Gastroesophageal sphincter (tissue), 4 donors: ENCODE data around the gene LIMA1. TPM values are rescaled to one million over a fixed set of nuclear protein-coding genes. Genes with fewer than 3 reads are reported as not detected.
"Not testable (repeated sequence)": the region's sequence is repeated elsewhere in the genome, so short reads cannot be mapped to it uniquely, and the experiment has no call there.

Experiments
- ATAC-seq: fragments of 150-250 bp; one replicate; pipeline ENCODE4 v1.9.1; 2016; ENCODE audit warnings: mild to moderate bottlenecking, moderate library complexity
- H3K27ac ChIP-seq, 4 donors: fragments of 200-600 bp; sonication (generic) in 3 of 4; 1 replicate in 3 of 4; 2 replicates in 1 of 4; pipeline ENCODE4 v1.5.1; 2016 to 2019
- H3K27me3 ChIP-seq: fragments of 200-600 bp; sonication (generic); one replicate; pipeline ENCODE4 v1.5.1; 2019
- H3K36me3 ChIP-seq, 2 donors: fragments of 200-600 bp; sonication (generic); one replicate each; pipeline ENCODE4 v1.5.1; 2019; ENCODE audit warnings: control low read depth in 1 of 2
- H3K4me1 ChIP-seq, 3 donors: fragments of 200-600 bp; sonication (generic); 1 replicate in 2 of 3; 2 replicates in 1 of 3; pipeline ENCODE4 v1.5.1; 2016 to 2019; ENCODE audit warnings: control low read depth in 2 of 3
- H3K4me3 ChIP-seq, 2 donors: fragments of 200-600 bp; sonication (generic); one replicate each; pipeline ENCODE4 v1.5.1; 2019; ENCODE audit warnings: mild to moderate bottlenecking in 1 of 2, moderate library complexity in 1 of 2
- H3K9me3 ChIP-seq, 3 donors: fragments of 200-600 bp; sonication (generic); one replicate each; pipeline ENCODE4 v1.5.1; 2017 to 2019; ENCODE audit warnings: control low read depth in 2 of 3
- CTCF ChIP-seq, 4 experiments: fragments of 200-600 bp in 2 of 4; fragments of 450-650 bp in 2 of 4; sonication (generic) in 1 of 4; IDR thresholded peaks; one replicate each; pipeline ENCODE4 v1.5.1; 2017 to 2019; ENCODE audit warnings: antibody characterized with exemption in 4 of 4, mild to moderate bottlenecking in 2 of 4, moderate library complexity in 2 of 4
- EP300 ChIP-seq: sonication (generic); formaldehyde crosslinking; IDR thresholded peaks from one replicate; pipeline ENCODE4 v1.6.1; 2017; ENCODE audit warnings: antibody characterized with exemption, mild to moderate bottlenecking
- POLR2A ChIP-seq, 2 donors: fragments of 450-650 bp; IDR thresholded peaks; one replicate each; pipeline ENCODE4 v1.6.1; 2017; ENCODE audit warnings: antibody characterized with exemption in 2 of 2, mild to moderate bottlenecking in 2 of 2, moderate library complexity in 1 of 2
- POLR2AphosphoS5 ChIP-seq: sonication (generic); formaldehyde crosslinking; IDR thresholded peaks from one replicate; pipeline ENCODE4 v1.6.1; 2017; ENCODE audit warnings: antibody characterized with exemption
- WGBS, 2 donors: methylation state at CpG; one replicate each; pipeline ENCODE4 v1.1.5; 2018; ENCODE audit warnings: low coverage in 1 of 2; 5-methylcytosine and 5-hydroxymethylcytosine counted together
- total RNA-seq, 4 donors: library from RNA; depleted of rRNA; stranded (reverse); fragments of >200 nt; gene quantifications; one replicate each; pipeline ENCODE4 v1.1.0, GENCODE V29; 2016

LIMA1 gene
- total RNA-seq, 4 donors from 2014 or later, result 27.6 to 91.3 (median 64.6) TPM

GRCh38 chr12:50248411-50248810 lies 34.9 kb downstream of the LIMA1 start:
- WGBS, 2 donors, result 64 to 100% methylated on average over 3 to 4 of the region's 4 CpGs
- ATAC-seq, result no peak
- H3K27ac ChIP-seq, result peak overlapping the region in 1 of 4 donors; percentile 8
- TF ChIP-seq POLR2A (IDR thresholded peaks at IDR 0.05) (no peak), EP300 (no peak), CTCF (IDR thresholded peaks at IDR 0.05) (no peak), POLR2AphosphoS5 (no peak)
- no peaks in the 10 kb centered on the region for H3K9me3 ChIP-seq
- no peak overlapping the region for H3K4me3 ChIP-seq
- peaks cover 0 to 36% (median 6%) of the 10 kb centered on the region in 3 donors for H3K4me1 ChIP-seq
- H3K36me3 ChIP-seq, result peaks cover 0 to 15% of the 10 kb centered on the region in 2 donors
- no peaks in the 10 kb centered on the region for H3K27me3 ChIP-seq

- Histone ChIP-seq H3K4me1 (peaks cover 0 to 44% (median 13%) of the 10 kb centered on the region in 3 donors), H3K36me3 (peaks cover 0 to 15% of the 10 kb centered on the region in 2 donors), H3K27ac (peak overlapping the region in 3 of 4 donors; percentile 56 to 72 (median 59))
- H3K27me3 ChIP-seq, H3K9me3 ChIP-seq, H3K4me3 ChIP-seq, ATAC-seq: not testable (repeated sequence)
- WGBS, 2 donors, result 70 to 76% methylated on average over 5 to 9 of the region's 9 CpGs
These were observed 35.7 kb downstream of the LIMA1 start for GRCh38 chr12:50247665-50248064.

GRCh38 chr12:50246873-50247612 lies 36.3 kb downstream of the LIMA1 start:
- Histone ChIP-seq H3K27me3 (no peaks in the 10 kb centered on the region), H3K36me3 (peaks cover 0 to 15% of the 10 kb centered on the region in 2 donors), H3K27ac (peak overlapping the region; percentile 56 to 79 (median 58)), H3K4me1 (peaks cover 0 to 50% (median 19%) of the 10 kb centered on the region in 3 donors), H3K9me3 (no peaks in the 10 kb centered on the region), H3K4me3 (no peak overlapping the region)
- TF ChIP-seq POLR2AphosphoS5 (peak; percentile 88), CTCF (IDR thresholded peaks at IDR 0.05) (no peak), POLR2A (IDR thresholded peaks at IDR 0.05) (no peak)
- peak; percentile 88 for ATAC-seq
- WGBS, 2 donors, result 32 to 46% methylated on average over 2 to 3 of the region's 3 CpGs

GRCh38 chr12:50246197-50246865 lies 37.0 kb downstream of the LIMA1 start:
- no peak for TF ChIP-seq CTCF (IDR thresholded peaks at IDR 0.05)
- TF ChIP-seq EP300, result no peak
- TF ChIP-seq POLR2AphosphoS5, result no peak
- no peak for TF ChIP-seq POLR2A (IDR thresholded peaks at IDR 0.05)

GRCh38 chr12:50243507-50243906 lies 39.8 kb downstream of the LIMA1 start:
- Histone ChIP-seq H3K9me3 (no peaks in the 10 kb centered on the region), H3K27me3 (no peaks in the 10 kb centered on the region), H3K27ac (peak overlapping the region; percentile 67 to 90 (median 84)), H3K36me3 (peaks cover 0 to 15% of the 10 kb centered on the region in 2 donors), H3K4me1 (peaks cover 8 to 51% (median 30%) of the 10 kb centered on the region in 3 donors), H3K4me3 (no peak overlapping the region)
- no peak for TF ChIP-seq POLR2A (IDR thresholded peaks at IDR 0.05)
- 45 to 82% methylated on average over 1 of the region's 1 CpG for WGBS, 2 donors
- no peak for ATAC-seq

More at GRCh38 chr12:50246197-50246865, 37.0 kb downstream of the LIMA1 start:
- H3K4me1 ChIP-seq, result peaks cover 3 to 49% (median 21%) of the 10 kb centered on the region in 3 donors
- H3K27me3 ChIP-seq, result no peaks in the 10 kb centered on the region
- no peaks in the 10 kb centered on the region for H3K9me3 ChIP-seq
- ATAC-seq, result no peak
- 69 to 80% methylated on average over 7 of the region's 7 CpGs for WGBS, 2 donors
- H3K36me3 ChIP-seq, result peaks cover 0 to 15% of the 10 kb centered on the region in 2 donors
- peak overlapping the region; percentile 56 to 79 (median 58) for H3K27ac ChIP-seq
- H3K4me3 ChIP-seq, result no peak overlapping the region
